GM19239 (cell line): ENCODE measurements around the gene TOGARAM2.
"Not testable (repeated sequence)": the region's sequence is repeated elsewhere in the genome, so short reads cannot be mapped to it uniquely, and the experiment has no call there.

Experiments used
- DNase-seq: peaks from one replicate; pipeline ENCODE4 v3.0.0; 2011; ENCODE audit warnings: low spot score; ENCODE audit not compliant: insufficient read length
- FAIRE-seq: peaks from 2 replicates; lab custom pipeline; 2011; peaks lifted over from hg19 to GRCh38; lab: Jason Lieb, UNC

TOGARAM2 gene

DNA sequence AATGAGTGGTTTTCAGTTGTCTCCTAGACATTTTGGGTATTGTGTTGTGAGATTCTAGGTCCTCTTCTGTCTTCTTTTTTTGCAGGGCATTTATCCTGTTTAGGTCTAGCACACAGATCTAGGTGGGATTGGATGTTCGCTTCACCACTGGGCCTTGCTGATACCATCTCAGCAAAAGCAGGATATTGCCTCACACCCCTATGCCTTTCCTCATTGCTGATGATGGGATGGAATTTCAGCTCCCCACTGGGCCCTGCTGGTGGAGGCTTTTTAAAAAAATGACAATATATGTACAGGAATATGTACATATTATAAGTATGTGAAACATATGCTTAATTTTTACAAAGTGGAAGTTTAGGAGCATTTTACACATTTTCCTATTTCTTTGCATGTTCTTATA, 5.4 kb upstream of the TOGARAM2 start:
- FAIRE-seq, result no peak
- DNase-seq, result no peak

DNA sequence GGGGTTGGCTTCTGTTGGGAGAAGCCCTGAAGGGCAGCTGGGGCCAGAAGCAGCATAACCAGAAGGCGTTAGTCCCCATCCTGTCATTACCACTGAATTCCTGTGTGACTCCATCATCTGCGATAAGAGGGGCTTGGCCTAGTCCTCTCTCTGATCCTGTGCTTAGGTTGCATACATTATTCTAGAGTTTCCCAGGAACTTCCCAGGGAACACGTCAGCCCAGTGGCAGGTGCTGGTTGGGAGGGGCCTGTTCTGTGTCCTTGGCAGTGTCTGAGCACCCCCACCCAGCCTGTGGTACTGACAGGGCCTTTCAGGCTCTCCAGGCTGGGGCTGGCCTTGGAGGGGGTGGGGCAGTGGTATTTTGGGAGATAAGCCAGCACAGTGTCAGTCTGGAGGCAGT, 4.5 kb upstream of the TOGARAM2 start:
- FAIRE-seq (no peak), DNase-seq (no peak)

DNA sequence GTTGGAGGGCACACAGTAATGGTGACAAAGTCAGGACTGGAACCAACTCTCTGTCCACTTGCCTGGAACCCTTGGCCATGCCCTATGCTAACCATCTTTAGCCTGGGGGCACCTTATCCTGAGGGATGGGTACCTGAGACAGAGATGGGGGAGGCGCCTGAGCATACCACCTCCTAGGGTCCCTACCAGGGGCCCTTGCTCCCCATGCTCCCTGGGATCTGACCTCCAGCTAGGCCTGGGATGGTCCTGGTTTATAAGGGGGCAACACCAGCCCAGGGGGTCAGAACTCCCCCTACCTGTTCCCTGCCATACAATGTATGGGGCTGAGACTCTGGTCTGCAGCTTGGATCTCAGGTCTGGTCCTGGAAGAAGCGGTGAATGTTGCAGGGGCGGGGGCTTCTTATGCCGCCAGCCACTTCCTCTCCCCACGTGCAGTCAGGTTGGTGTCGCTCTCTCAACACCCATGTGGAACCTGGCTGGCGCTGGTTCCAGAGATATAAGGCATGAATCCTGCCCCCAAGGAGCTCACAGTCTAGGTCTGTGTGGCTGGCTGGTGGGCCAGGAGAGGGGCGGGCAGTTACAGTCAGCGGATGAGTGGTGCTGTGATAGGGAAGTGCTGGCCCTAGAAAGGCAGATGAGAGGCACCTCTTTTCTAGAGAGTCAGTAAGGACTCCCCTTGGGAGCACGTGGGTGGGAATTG, 3.8 kb upstream of the TOGARAM2 start:
- DNase-seq, result no peak

DNA sequence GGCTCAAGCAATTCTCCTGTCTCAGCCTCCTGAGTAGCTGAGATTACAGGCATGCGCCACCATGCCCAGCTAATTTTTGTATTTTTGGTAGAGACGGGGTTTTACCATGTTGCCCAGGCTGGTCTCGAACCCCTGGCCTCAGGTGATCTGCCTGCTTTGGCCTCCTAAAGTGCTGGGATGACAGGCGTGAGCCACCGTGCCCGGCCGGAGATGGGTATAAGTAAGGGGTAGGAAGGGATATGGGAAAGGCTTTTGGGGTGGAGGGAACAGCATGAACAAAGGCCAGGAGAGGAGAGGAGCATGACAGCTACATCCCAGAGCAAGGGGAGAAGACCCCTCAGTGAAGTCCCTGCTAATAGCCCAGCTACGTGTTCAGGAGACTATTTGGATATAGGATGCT, 3.1 kb upstream of the TOGARAM2 start:
- FAIRE-seq, DNase-seq: not testable (repeated sequence)

More for the DNA sequence above, 3.8 kb upstream of the TOGARAM2 start:
- no peak for FAIRE-seq

- no peak for DNase-seq
- FAIRE-seq, result no peak
Observed at GRCh38 chr2:28978606-28979005, 2.5 kb upstream of the TOGARAM2 start.

DNA sequence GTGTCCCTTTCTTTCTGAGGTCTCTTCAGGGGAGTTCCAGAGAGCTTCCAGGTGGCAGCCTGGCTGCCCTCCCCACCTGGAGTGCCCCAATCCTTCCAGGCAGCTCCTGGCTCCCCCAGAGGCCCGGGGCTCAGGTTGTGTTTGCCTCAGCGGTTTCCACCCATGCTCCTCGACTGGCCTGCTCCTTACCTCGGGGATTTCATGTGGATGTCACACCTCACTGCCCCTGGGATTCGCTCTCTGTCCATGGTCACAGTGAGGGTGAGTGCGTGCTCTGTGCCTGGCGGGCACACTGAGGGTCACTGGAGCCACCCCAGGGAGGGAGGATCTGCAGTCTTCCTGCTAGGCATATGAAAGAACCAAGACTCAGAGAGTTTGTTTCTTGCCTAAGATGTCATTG, 2.1 kb upstream of the TOGARAM2 start:
- no peak for FAIRE-seq
- no peak for DNase-seq

- FAIRE-seq (no peak), DNase-seq (no peak)
Observed at GRCh38 chr2:28979576-28980366, 1.3 kb upstream of the TOGARAM2 start.

DNA sequence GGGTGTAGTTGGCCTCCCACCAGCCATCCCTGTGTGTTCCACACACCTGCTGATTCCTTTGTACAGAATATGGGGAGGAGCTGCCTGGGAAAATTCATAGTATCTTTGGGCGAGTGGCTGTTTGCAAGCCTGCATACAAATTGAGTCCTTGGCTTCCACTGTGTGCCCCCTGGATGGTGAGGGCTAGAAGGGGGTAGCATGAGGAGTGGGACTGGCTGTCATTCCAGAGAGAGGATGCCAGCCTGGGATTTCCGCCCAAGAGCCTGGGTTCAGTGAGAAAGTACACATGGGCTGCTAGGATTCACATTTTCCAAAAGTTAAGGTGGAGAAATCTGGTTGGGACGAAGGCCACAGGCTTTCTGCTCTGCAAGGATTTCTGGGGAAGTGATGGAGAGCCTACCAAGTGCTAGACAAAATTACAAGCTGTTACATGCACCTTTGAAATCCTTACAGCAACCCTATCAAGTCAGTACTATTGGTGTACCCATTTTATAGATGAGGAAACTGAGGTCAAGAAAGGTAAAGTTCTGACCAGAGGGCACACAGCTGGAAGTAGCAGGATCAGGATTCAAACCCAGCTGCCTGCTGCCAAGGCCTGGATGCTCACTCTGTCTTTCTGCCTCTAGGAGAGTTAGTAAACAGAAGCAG, 606 bp upstream of the TOGARAM2 start:
- FAIRE-seq (no peak), DNase-seq (no peak)

DNA sequence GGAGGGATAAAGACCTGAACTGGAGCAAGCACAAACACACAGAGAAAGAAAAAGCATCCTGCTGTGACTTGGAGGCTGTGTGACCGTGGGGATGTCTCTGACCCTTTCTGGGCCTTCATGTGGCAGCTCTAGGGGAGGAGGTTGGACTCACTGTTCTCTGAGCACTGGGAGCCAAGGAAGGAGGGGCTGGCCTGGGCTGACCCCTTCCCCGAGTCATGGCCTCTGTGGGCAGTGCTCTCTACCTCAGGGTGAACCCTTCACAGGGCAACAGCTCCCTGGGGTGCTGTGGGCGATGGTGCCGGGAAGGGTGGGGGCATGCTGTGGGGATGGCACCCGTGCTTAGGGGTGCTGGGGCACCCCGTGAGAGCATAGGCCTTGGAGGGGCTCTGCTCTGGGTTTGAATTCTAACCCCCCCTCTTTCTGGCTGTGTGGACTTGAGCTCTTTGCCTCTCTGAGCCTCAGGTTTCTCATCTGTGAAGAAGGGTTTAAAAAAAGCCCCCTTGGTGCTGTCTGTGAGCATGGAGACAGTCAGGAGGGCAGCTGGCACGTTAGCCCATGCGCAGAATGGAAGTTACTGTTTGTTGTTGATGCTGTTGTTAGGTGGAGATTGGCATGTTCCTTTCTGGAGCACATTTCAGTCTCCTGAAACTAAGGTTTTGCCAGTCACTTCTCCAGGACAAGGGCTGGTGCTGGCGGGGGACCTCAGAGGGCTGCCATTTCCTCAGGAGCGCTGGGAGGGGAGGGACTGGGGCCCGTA, 700 bp downstream of the TOGARAM2 start:
- FAIRE-seq, result no peak
- no peak for DNase-seq

DNA sequence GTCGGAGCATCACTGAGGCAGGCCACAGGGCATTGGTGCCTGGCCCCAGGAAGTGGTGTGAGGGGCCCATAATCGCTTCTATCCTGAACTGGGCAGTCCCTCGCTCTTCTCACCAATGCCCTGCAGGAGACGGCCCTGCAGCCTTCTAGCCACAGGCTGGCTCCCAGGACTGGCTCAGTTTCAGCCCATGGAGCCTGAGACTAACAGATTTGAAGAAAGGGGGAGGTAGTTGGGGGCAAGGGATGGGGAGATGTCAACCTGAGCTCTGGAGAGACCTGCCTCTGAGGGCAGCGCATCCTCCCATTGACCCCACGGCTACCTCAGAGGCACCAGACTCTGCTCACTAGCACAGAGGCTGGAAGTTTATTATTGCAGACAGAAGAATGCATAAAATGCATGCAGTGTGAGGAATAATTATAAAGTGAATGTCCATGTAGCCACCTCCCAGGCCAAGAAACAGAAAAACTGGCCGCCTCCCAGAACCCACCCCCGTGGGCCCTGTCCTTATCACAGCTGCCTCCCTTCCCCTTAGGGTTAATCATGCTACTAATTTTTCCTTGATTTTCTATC, 1.4 kb downstream of the TOGARAM2 start:
- FAIRE-seq, result no peak
- no peak for DNase-seq

DNA sequence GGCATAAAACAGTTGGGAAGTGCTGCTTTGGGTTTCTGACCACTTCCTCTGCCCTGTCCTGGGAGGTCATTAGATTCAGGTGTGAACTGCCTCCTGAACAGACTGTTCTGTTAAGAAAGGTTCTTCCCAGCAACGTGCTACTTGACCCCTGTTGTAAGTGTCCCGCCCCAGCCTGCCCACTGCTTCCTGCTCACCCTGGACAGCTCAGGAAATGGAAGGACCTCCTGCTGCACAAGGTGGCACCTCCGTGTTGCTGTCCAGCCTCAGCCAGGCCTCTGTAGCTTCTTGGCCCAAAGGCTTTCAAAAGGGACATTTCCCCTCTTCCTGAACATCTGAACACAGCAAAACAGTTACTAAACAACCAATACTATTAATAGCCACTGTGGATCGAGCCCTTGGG, 5.3 kb downstream of the TOGARAM2 start:
- no peak for FAIRE-seq
- no peak for DNase-seq

DNA sequence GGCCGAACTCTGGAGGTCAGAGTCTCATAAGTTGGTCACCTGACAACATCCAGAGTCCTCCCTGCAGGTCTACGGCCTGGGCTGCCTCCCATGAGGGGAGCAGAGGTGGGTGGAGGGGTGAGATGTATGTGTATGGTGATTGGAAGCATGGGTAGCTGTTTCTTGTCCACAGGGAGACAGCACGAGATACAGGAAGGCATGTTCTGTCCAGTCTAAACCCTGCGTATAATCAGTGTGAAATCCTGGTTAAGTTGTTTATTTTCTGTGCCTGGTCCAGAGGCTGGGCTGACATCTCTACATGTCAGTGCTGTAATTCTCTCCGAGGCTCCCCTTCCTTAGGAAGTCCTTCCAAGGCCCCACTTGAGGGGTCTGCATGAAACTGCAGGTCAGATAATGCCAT, 8.9 kb downstream of the TOGARAM2 start:
- DNase-seq, result no peak
- FAIRE-seq, result no peak

- no peak for FAIRE-seq
- no peak for DNase-seq
Observed at GRCh38 chr2:28990445-28990844, 9.3 kb downstream of the TOGARAM2 start.

DNA sequence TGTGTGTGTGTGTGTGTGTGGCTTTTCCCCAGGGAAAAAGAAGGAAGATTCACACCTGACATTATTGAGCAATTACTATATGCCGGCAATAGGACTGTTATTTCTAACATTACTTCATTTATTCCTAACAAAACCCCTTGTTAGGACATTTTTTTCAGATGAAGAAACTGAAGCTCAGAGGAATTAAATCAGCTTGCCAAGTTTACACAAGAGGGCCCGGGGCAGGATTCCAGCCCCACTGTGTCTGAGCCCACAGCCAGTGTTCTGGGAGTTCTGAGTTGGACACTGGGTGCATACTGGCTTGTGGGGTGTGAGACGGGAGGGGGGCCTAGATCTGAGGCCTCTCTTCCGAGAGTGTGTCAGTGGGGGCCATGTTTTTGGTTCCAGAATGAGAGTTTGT, 9.9 kb downstream of the TOGARAM2 start:
- no peak for FAIRE-seq
- no peak for DNase-seq

DNA sequence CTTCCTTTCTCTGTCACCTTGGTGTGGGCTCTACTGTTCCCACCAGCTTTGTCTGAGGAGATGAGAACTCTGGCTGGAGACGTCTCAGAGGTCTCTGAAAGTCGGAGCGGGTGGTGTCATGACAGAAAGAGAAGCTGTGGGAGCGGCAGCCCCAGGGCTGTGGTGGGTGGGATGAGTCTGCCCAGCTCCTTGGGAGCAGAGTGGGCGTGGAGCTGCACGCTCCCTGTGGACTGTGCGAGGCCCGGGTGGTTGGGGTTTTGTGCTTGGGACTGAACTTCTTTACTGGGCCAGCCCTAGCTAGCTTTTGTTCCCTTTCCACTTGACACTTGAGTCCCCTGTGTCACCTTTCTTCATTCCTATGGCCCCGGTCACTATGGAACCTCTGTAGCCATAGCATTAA, 10.4 kb downstream of the TOGARAM2 start:
- FAIRE-seq, result no peak
- DNase-seq, result no peak

DNA sequence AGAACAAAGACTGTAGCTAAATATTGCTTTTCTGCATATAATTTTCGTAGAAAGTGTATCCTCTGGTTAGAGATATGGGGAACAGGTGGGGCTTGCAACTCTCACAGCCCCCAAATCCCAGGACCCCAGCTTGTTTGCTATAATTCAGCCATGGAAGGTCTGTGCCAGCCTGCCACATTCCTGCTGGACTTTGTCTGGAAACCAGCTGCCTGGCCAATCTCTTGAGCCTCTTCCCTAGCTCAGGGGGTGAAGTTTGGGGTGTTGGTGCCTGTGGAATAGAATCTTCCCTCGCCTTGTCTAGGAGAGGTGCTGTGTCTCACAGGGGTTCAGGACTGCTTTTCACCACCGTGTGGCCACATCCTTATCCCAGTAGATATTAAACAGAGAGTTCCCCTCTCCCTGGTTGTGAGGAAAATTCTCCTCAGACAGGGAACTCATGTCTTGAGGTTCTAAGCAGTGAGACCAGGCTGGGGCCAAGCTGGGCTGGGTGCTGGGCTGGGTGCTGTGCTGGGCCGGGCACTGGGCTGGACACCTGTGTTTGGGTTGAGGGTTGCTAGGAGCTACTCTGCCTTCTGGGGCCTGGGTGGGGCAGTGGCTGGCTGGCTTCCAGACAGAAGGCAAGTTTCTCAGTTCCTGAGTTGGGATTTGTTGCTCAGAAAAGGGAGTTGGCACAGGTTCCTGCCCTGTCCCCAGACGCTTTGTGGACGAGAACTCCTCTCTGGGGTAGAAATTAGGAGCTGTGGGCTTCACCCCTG, 12.3 kb downstream of the TOGARAM2 start:
- FAIRE-seq (no peak), DNase-seq (no peak)

GRCh38 chr2:28994074-28994473, 13.0 kb downstream of the TOGARAM2 start:
- DNase-seq (no peak), FAIRE-seq (no peak)

DNA sequence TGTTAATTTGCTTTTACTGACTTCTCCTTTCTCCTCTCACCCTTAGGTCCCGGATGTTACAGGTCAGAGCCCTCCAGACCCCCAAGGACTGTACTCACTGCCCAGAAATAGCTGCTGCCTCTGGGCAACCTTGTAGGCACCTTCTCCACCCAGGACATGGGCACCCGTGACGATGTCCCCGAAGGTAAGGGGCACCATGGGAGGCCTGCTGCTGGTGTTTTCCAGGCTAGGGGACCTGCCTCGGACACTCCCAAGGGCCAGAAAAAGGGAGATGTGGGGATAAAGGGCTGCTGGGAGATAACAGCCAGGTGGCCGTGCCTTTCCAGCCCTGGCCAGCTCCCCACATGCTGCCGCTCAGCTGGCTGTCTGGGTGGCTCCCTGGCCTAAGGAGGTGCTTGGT, 13.6 kb downstream of the TOGARAM2 start:
- DNase-seq (no peak), FAIRE-seq (no peak)
